ENCODE results near the gene IQCN. TPM values are rescaled to one million over a fixed set of nuclear protein-coding genes. Genes with fewer than 3 reads are reported as not detected.

Gene IQCN
- total RNA-seq, 1 experiment from 2014 or later = 0.61 TPM

DNA sequence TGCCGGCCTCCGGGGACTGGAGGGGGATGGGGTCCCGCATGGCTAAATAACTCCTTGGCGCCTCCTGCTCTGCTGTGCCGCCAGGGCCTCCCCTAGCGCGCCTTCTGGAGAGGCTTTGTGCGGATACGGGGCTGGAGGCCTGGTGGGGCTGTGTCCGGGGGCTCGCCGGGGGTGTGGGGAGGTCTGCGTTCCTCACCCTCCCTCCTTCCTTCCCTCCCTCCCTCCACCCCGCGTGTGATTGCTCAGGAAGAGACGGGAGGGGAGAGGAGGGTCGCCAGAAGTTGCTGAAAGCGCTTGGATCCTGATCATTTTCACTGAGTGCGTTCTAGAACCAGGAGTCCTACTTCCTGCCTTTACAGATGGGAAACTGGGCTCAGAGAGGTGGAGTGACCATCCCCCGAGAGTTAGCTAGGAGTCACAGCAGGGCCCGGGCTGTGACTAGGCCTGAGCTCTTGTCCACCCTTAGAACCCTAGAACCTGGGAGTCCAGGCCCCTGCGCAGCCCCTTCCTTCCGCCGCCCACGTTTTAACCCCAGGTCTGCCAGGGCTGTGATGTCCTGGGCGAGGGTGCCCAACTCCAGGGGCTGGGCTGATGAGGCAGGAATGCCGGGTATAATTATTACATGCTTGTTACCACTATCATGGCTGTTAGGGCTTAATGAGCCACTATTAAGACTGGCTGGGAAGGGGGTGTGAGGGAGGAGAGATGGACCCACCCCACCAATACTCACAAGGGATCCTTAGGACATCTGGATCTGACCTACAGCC lies 8.0 kb upstream of the IQCN start (continued):
- TF ChIP-seq, protein P1, sequence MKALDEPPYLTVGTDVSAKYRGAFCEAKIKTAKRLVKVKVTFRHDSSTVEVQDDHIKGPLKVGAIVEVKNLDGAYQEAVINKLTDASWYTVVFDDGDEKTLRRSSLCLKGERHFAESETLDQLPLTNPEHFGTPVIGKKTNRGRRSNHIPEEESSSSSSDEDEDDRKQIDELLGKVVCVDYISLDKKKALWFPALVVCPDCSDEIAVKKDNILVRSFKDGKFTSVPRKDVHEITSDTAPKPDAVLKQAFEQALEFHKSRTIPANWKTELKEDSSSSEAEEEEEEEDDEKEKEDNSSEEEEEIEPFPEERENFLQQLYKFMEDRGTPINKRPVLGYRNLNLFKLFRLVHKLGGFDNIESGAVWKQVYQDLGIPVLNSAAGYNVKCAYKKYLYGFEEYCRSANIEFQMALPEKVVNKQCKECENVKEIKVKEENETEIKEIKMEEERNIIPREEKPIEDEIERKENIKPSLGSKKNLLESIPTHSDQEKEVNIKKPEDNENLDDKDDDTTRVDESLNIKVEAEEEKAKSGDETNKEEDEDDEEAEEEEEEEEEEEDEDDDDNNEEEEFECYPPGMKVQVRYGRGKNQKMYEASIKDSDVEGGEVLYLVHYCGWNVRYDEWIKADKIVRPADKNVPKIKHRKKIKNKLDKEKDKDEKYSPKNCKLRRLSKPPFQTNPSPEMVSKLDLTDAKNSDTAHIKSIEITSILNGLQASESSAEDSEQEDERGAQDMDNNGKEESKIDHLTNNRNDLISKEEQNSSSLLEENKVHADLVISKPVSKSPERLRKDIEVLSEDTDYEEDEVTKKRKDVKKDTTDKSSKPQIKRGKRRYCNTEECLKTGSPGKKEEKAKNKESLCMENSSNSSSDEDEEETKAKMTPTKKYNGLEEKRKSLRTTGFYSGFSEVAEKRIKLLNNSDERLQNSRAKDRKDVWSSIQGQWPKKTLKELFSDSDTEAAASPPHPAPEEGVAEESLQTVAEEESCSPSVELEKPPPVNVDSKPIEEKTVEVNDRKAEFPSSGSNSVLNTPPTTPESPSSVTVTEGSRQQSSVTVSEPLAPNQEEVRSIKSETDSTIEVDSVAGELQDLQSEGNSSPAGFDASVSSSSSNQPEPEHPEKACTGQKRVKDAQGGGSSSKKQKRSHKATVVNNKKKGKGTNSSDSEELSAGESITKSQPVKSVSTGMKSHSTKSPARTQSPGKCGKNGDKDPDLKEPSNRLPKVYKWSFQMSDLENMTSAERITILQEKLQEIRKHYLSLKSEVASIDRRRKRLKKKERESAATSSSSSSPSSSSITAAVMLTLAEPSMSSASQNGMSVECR (CRISPR knock-in tag; IDR thresholded peaks at IDR 0.05; ENCODE audit: borderline replicate concordance) = peak; percentile 44; the same call in 1 of the 2 replicates

DNA sequence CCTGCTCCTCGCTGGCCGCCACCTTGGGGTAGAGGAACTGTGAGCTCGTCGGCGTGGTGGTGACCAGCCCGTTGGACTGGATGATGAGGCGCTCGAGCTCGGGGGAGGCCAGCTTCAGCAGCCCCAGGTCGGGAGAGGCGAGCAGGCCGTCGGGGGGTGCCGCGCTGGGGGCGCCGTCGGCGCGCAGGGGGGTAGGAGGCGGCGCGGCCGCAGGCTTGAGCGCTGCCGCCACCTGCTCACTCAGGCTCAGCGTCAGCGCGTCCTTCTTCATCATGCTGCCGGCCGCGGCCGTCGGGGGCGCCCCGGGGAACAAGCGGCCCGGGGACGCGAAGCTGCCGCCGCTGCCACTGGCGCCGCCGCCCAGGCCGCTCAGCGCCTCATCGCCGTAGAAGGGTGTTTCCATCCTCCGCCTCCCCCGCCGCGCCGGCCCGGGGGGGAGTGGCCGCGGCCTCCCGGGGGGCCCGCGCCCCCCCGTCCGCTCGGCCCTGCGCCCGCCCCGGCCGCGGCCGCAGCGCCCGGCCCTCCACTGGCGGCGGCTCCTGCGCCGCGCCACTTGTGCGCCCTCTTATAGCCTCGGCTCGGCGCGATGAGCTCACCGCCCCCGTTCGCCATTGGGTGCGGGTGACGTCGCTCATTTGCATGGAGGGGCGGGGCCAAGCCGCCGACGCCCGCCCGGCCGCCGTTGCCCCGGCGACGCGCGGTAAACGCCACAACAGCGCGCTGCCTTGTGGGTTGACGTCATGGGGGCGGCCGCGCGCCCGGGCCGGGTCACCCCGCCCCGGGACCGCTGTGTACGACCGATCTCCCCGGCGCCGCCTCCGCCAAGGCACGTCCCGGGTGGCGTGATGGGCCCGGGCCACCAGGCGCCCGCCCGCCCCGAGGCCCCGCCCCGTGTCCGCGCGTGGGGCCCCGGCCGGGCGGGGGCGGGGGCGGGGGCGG lies 7.1 kb upstream of the IQCN start, which contains the start of gene JUND:
Gene JUND, minus strand, starts transcription at position 541 of the 939 bp plus-strand sequence. Its CDS starts 138 bp downstream, at position 403.
- Mint-ChIP-seq H3K4me1 (peaks cover 31% of the 10 kb centered on the region), H3K4me3 (peak within 1 kb of the TSS; percentile 96), H3K36me3 (peaks cover 12% of the 10 kb centered on the region), H3K27ac (peak within 1 kb of the TSS; percentile 98), H3K9me3 (no peaks in the 10 kb centered on the region), H3K27me3 (ENCODE audit: low read depth) (peaks cover 4% of the 10 kb centered on the region)
- CTCF ChIA-PET = interaction anchor here (0.6 to 6.8 kb wide), 25 partner anchors 8 to 168 kb away, joined by 3 to 240 read pairs (median 5); partner anchors contain the start of genes LSM4, MPV17L2, PGPEP1 and RAB3A
- POLR2A ChIA-PET = interaction anchor here (0.5 to 5.1 kb wide), 38 partner anchors 11 to 1104 kb away, joined by 3 to 200 read pairs (median 6); partner anchors contain the start of genes GDF15, LRRC25, LSM4 and MPV17L2
- ATAC-seq = peak; percentile 63
- peak; percentile 94 for DNase-seq (ENCODE audit: low spot score)
- TF ChIP-seq ZNF423 (CRISPR knock-in tag; IDR thresholded peaks at IDR 0.05) (peak; percentile 90), NR3C1 (CRISPR knock-in tag; conservative IDR thresholded peaks at IDR 0.05; ENCODE audit: low read depth) (peak; percentile 91; the same call in 1 of the 2 replicates), ZNF138 (CRISPR knock-in tag; conservative IDR thresholded peaks at IDR 0.05) (no peak), FOXK1 (CRISPR knock-in tag; IDR thresholded peaks at IDR 0.05) (peak; percentile 93), ZNF232 (CRISPR knock-in tag; IDR thresholded peaks at IDR 0.05) (no peak), ZNF263 (CRISPR knock-in tag; IDR thresholded peaks at IDR 0.05; ENCODE audit: low read depth) (0 out of 2 replicates have a peak, but pooled peaks have one; percentile 14), SOX15 (CRISPR knock-in tag; IDR thresholded peaks at IDR 0.05) (peak; percentile 85), CREB1 (CRISPR knock-in tag; IDR thresholded peaks at IDR 0.05) (no peak), OVOL2 (CRISPR knock-in tag; IDR thresholded peaks at IDR 0.05; ENCODE audit: borderline replicate concordance) (0 out of 2 replicates have a peak, but pooled peaks have one; percentile 50), EMX1 (CRISPR knock-in tag; IDR thresholded peaks at IDR 0.05) (peak; percentile 84; the same call in 1 of the 2 replicates), TEAD1 (CRISPR knock-in tag; IDR thresholded peaks at IDR 0.05) (peak; percentile 57; the same call in 1 of the 2 replicates), NR1H2 (CRISPR knock-in tag; IDR thresholded peaks at IDR 0.05) (no peak), MXD4 (CRISPR knock-in tag; IDR thresholded peaks at IDR 0.05; ENCODE audit: borderline replicate concordance) (no peak), GTF2I (CRISPR knock-in tag; conservative IDR thresholded peaks at IDR 0.05) (no peak), PRRX2 (CRISPR knock-in tag; IDR thresholded peaks at IDR 0.05) (peak; percentile 79; the same call in 1 of the 2 replicates)
- TF ChIP-seq, protein P2, sequence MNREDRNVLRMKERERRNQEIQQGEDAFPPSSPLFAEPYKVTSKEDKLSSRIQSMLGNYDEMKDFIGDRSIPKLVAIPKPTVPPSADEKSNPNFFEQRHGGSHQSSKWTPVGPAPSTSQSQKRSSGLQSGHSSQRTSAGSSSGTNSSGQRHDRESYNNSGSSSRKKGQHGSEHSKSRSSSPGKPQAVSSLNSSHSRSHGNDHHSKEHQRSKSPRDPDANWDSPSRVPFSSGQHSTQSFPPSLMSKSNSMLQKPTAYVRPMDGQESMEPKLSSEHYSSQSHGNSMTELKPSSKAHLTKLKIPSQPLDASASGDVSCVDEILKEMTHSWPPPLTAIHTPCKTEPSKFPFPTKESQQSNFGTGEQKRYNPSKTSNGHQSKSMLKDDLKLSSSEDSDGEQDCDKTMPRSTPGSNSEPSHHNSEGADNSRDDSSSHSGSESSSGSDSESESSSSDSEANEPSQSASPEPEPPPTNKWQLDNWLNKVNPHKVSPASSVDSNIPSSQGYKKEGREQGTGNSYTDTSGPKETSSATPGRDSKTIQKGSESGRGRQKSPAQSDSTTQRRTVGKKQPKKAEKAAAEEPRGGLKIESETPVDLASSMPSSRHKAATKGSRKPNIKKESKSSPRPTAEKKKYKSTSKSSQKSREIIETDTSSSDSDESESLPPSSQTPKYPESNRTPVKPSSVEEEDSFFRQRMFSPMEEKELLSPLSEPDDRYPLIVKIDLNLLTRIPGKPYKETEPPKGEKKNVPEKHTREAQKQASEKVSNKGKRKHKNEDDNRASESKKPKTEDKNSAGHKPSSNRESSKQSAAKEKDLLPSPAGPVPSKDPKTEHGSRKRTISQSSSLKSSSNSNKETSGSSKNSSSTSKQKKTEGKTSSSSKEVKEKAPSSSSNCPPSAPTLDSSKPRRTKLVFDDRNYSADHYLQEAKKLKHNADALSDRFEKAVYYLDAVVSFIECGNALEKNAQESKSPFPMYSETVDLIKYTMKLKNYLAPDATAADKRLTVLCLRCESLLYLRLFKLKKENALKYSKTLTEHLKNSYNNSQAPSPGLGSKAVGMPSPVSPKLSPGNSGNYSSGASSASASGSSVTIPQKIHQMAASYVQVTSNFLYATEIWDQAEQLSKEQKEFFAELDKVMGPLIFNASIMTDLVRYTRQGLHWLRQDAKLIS (CRISPR knock-in tag; IDR thresholded peaks at IDR 0.05; ENCODE audit: borderline replicate concordance) = no peak
- TF ChIP-seq, protein P1 (CRISPR knock-in tag; IDR thresholded peaks at IDR 0.05; ENCODE audit: borderline replicate concordance) = peak; percentile 19
- TF ChIP-seq, protein P3, sequence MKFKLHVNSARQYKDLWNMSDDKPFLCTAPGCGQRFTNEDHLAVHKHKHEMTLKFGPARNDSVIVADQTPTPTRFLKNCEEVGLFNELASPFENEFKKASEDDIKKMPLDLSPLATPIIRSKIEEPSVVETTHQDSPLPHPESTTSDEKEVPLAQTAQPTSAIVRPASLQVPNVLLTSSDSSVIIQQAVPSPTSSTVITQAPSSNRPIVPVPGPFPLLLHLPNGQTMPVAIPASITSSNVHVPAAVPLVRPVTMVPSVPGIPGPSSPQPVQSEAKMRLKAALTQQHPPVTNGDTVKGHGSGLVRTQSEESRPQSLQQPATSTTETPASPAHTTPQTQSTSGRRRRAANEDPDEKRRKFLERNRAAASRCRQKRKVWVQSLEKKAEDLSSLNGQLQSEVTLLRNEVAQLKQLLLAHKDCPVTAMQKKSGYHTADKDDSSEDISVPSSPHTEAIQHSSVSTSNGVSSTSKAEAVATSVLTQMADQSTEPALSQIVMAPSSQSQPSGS (CRISPR knock-in tag; IDR thresholded peaks at IDR 0.05; ENCODE audit: borderline replicate concordance, low read depth) = peak; percentile 81; the same call in 1 of the 2 replicates

All from WTC11 (cell line).